ENCODE data around the gene SYNPO2L. TPM values are rescaled to one million over a fixed set of nuclear protein-coding genes. Genes with fewer than 3 reads are reported as not detected.

The SYNPO2L gene
- total and polyA plus RNA-seq, 9 of the 15 experiments (the other 6 are each of a cell fraction or from before 2014, with no cell fraction given), result 0.03 to 0.07 TPM; not detected in 7

GRCh38 chr10:73648975-73649829 lies 6.6 kb downstream of the SYNPO2L start (continued):
- TF ChIP-seq TEAD4 (IDR thresholded peaks at IDR 0.05; ENCODE audit: low read length) (peak; percentile 88), TEAD4 (CRISPR knock-in tag; IDR thresholded peaks at IDR 0.05; ENCODE audit: borderline replicate concordance) (no peak), MTA3 (IDR thresholded peaks at IDR 0.05; ENCODE audit: borderline replicate concordance) (peak; percentile 76; the same call in 1 of the 2 replicates), ASH1L (IDR thresholded peaks at IDR 0.05; ENCODE audit: borderline replicate concordance, low read depth, partially characterized antibody) (no peak), ZNF12 (CRISPR knock-in tag; IDR thresholded peaks at IDR 0.05) (no peak), GTF2E2 (tag; IDR thresholded peaks at IDR 0.05) (no peak), ATF2 (CRISPR knock-in tag; IDR thresholded peaks at IDR 0.05) (no peak), SMARCC2 (IDR thresholded peaks at IDR 0.05; ENCODE audit: low read depth) (peak; percentile 86), NELFE (IDR thresholded peaks at IDR 0.05; ENCODE audit: insufficient read depth, insufficient read length) (no peak), CSDE1 (IDR thresholded peaks at IDR 0.05) (no peak), IRF2 (CRISPR knock-in tag; IDR thresholded peaks at IDR 0.05) (no peak), MBD2 (IDR thresholded peaks at IDR 0.05; ENCODE audit: borderline replicate concordance, low read depth) (peak; percentile 57; the same call in 1 of the 2 replicates), EGR1 (conservative IDR thresholded peaks at IDR 0.05) (peak; percentile 46; the same call in 1 of the 2 replicates), ZNF584 (CRISPR knock-in tag; IDR thresholded peaks at IDR 0.05; ENCODE audit: low read depth) (peak; percentile 73; the same call in 1 of the 2 replicates), PRMT5 (CRISPR knock-in tag; IDR thresholded peaks at IDR 0.05) (no peak), NFIC (IDR thresholded peaks at IDR 0.05) (peak; percentile 77), TFAP4 (CRISPR knock-in tag; IDR thresholded peaks at IDR 0.05; ENCODE audit: borderline replicate concordance) (peak; percentile 41; the same call in 1 of the 2 replicates), ZEB2 (IDR thresholded peaks at IDR 0.05) (peak; percentile 98), SAFB2 (IDR thresholded peaks at IDR 0.05; ENCODE audit: borderline replicate concordance, low read depth, low read length, severe bottlenecking) (no peak), THRAP3 (IDR thresholded peaks at IDR 0.05; ENCODE audit: borderline replicate concordance) (no peak), ZNF589 (CRISPR knock-in tag; IDR thresholded peaks at IDR 0.05; ENCODE audit: low read depth) (peak; percentile 83), NR1H2 (CRISPR knock-in tag; IDR thresholded peaks at IDR 0.05) (0 out of 2 replicates have a peak, but pooled peaks have one; percentile 38), ESRRB (CRISPR knock-in tag; IDR thresholded peaks at IDR 0.05; ENCODE audit: borderline replicate concordance) (no peak), CC2D1A (IDR thresholded peaks at IDR 0.05) (peak; percentile 38; the same call in 1 of the 2 replicates)
- TF ChIP-seq, protein P1, sequence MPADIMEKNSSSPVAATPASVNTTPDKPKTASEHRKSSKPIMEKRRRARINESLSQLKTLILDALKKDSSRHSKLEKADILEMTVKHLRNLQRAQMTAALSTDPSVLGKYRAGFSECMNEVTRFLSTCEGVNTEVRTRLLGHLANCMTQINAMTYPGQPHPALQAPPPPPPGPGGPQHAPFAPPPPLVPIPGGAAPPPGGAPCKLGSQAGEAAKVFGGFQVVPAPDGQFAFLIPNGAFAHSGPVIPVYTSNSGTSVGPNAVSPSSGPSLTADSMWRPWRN (IDR thresholded peaks at IDR 0.05; ENCODE audit: low read depth), result no peak
